ENCODE results near the gene TRERF1. TPM values are rescaled to one million over a fixed set of nuclear protein-coding genes. Genes with fewer than 3 reads are reported as not detected.
A peak's percentile ranks its signal among the peaks of the same experiment; 100 is the strongest.
"Not testable (repeated sequence)": the region's sequence is repeated elsewhere in the genome, so short reads cannot be mapped to it uniquely, and the experiment has no call there.

TRERF1 gene
- total RNA-seq, 1 donor: 6.5 TPM

DNA sequence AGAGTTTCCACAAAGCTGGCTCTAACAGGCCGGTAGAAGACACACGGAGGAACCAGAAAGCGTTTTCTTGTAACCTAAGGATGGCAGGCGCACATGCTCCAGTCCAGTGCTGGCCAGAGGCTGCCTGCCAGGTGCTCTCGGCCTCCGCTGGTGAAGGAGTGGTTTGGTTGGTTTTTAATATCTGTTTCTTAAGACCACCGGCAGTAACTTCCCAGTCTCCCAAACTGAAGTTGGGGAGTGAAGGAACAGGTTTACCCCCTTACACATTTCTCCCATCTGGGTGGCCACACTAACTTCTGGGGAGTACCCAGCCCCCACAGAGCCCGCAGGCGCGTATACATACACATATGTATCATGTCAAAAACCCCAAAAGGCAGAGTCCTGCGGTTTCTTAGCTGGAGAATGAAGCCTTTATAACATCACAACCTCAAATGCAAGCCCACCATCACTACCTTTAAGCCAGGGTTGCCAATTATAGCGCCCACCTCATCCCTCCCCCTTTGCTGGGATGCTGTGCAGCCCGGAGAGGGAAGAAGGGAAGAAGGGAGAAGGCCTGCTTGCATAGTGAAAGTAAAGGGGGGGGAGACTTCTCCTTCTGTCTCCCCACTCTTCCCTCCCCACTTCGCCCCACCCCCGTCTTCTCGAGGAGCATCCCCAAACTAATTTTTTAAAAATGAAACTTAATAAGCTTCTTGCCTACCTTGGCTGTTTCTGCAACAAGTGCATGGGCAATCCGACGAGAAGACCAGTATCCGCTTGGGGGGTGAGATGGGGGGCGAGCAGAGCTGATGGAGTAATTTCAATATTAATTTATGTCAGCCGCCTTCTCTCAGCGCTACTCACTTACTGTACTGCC is 1.0 kb downstream of the TRERF1 start:
- peak; percentile 36 for DNase-seq (ENCODE audit: low read depth)
- peak overlapping the region; percentile 82 for H3K4me3 ChIP-seq (ENCODE audit: low read depth, low read length)
- TF ChIP-seq, protein P1, sequence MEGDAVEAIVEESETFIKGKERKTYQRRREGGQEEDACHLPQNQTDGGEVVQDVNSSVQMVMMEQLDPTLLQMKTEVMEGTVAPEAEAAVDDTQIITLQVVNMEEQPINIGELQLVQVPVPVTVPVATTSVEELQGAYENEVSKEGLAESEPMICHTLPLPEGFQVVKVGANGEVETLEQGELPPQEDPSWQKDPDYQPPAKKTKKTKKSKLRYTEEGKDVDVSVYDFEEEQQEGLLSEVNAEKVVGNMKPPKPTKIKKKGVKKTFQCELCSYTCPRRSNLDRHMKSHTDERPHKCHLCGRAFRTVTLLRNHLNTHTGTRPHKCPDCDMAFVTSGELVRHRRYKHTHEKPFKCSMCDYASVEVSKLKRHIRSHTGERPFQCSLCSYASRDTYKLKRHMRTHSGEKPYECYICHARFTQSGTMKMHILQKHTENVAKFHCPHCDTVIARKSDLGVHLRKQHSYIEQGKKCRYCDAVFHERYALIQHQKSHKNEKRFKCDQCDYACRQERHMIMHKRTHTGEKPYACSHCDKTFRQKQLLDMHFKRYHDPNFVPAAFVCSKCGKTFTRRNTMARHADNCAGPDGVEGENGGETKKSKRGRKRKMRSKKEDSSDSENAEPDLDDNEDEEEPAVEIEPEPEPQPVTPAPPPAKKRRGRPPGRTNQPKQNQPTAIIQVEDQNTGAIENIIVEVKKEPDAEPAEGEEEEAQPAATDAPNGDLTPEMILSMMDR (IDR thresholded peaks at IDR 0.05; ENCODE audit: insufficient read depth, low read depth, low read length): no peak

DNA sequence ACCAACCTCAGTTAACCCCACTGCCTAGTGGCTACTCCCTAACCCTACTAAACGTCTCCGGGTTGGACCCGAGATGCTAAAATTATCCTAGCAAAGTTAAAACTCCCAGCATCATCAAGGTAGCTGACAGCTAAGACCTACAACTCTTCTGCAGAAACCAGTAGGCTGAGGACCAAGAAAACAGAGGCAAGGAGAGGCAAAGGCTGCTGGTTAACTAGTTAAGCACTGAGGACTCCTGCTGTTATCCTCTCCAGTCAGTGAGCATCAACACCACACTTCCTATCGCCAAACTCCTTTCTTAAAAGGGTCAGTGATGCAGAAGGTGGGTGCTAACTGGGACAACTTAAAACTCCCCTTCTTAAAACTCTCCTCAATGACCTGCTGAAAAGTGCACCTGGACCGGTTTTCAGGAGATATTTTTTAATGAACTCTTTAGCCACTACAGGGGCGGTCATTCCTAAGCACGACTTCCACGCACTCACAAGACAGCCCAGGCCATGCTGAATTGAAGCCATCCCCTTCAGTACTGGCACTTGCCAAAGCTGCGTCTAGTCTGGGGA is 1.7 kb downstream of the TRERF1 start:
- DNase-seq (ENCODE audit: low read depth): no peak
- H3K4me3 ChIP-seq (ENCODE audit: low read depth, low read length): peak overlapping the region; percentile 82
- TF ChIP-seq, protein P1 (IDR thresholded peaks at IDR 0.05; ENCODE audit: insufficient read depth, low read depth, low read length): no peak

DNA sequence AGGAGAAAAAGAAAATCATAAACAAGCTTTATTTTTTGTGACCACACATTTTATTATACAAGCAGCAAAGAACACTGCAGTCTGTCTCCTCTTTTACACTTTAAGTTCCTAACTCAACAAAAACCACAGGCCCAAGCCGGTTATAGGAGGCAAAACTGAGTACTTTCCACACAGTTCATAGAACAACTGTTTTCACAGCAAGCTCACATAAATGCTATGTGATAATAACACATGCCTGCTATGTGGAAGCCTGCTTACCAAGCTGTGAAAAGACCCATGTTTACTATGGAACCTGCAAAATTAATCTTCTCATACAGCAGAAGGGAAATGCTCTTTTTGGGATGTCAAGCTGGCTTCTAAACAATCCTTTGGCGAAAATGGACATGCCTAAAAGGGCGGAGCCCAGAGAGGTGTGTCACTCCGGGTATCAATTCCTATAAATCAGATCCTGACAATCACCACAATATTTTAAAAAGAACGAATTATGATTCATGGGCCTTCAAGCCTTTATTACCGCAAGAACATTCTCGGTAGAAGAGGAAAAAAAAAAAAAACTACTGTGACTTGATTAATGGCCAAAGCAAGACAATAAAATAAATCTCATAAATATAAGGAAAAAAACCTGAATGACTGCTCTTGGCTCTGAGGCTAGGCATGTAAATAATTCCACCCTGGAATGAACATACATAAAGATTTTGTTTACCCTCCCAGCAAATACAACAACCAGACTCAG is 2.6 kb downstream of the TRERF1 start:
- TF ChIP-seq, protein P1 (IDR thresholded peaks at IDR 0.05; ENCODE audit: insufficient read depth, low read depth, low read length): no peak
- peak overlapping the region; percentile 82 for H3K4me3 ChIP-seq (ENCODE audit: low read depth, low read length)
- DNase-seq (ENCODE audit: low read depth): no peak

DNA sequence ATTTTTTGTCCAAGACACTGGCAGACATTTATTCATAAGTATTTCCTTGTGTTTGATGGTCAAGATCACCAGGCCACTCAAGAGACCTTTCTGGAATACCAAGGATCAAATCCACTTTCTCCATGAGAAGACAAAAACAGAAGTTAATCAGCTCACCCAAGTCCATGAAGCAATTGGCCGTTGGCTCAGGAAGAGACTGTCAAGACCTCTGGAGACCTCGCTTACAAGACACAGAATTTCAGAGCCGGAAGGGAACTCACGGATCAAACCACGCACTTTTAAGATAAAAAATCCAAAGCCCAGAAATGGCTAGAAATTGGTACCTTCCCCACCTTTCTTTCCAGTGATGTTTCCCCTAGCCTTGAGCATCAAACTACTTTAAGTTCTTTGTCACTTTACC is 3.3 kb downstream of the TRERF1 start:
- H3K4me3 ChIP-seq (ENCODE audit: low read depth, low read length): peak overlapping the region; percentile 82
- peak; percentile 38 for DNase-seq (ENCODE audit: low read depth)
- TF ChIP-seq, protein P1 (IDR thresholded peaks at IDR 0.05; ENCODE audit: insufficient read depth, low read depth, low read length): no peak

DNA sequence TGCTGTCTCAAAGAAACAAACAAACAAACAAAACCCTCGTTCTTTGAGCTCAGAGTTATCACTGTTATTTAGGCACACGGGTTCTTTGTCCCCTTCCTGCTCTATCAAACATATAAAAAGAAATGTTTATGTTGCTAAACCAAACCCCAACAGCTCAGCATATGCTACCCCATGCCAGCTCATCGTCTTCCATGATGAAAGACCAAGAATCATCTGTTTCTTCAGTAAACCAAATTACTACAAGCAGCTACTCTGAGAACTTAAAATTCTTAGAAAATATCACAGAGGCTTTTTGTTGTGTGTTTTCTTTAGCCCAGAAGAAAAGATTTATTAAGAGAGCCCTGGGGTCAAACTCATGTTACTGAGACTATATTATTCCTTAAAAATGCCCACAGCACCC is 4.7 kb downstream of the TRERF1 start:
- TF ChIP-seq, protein P1 (IDR thresholded peaks at IDR 0.05; ENCODE audit: insufficient read depth, low read depth, low read length): no peak
- no peak overlapping the region for H3K4me3 ChIP-seq (ENCODE audit: low read depth, low read length)
- no peak for DNase-seq (ENCODE audit: low read depth)

DNA sequence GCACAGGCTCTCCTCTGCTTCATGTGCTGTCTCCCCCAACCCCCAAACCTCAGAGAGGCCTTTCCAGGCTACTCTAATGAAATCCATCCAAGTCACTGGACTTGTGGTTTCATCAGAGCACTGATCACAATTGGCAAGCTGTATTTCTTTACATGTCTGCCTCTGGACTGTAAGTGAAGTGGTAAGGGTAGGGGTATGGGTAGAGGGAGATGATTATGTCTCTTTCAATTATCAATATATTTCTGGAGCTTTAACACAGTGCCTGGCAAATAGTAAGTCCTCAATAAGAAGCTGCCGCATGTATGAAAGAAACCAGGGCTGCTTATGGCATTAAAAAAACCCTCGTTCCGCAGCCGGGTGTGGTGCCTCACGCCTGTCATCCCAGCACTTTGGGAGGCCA is 5.4 kb downstream of the TRERF1 start:
- no peak for DNase-seq (ENCODE audit: low read depth)
- no peak overlapping the region for H3K4me3 ChIP-seq (ENCODE audit: low read depth, low read length)
- TF ChIP-seq, protein P1 (IDR thresholded peaks at IDR 0.05; ENCODE audit: insufficient read depth, low read depth, low read length): no peak

DNA sequence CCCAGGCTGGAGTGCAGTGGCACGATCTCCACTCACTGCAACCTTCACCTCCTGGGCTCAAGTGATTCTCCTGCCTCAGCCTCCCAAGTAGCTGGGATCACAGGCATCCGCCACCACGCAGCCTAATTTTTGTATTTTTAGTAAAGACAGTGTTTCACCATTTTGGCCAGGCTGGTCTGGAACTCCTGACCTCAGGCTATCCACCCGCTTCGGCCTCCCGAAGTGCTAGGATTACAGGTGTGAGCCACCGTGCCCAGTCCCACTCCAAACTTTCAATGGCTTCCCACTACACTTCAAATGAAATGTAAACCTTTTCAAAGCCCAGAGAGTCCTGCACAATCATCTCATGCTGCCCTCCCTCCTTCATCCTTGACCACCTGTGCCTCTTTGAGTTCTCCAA is 5.8 kb downstream of the TRERF1 start:
- DNase-seq (ENCODE audit: low read depth); H3K4me3 ChIP-seq (ENCODE audit: low read depth, low read length): not testable (repeated sequence)
